H1 (cell line): ENCODE data around the gene SOWAHC. TPM values are rescaled to one million over a fixed set of nuclear protein-coding genes. Genes with fewer than 3 reads are reported as not detected.

Experiments used
- CTCF ChIA-PET: fragments of 300-600 bp; sonication (Branson Sonifier 250); formaldehyde crosslinking; loops from one replicate; lab custom pipeline; 2021; ENCODE audit not compliant: partially characterized antibody; lab: Charles Lee
- POLR2A ChIA-PET: fragments of 300-600 bp; sonication (Branson Sonifier 250); formaldehyde crosslinking; loops from one replicate; lab custom pipeline; 2021; ENCODE audit warnings: inconsistent platforms; ENCODE audit not compliant: partially characterized antibody; lab: Charles Lee
- DNase-seq, 2 experiments: peaks; one replicate each; pipeline versions ENCODE4 v3.0.0 to v3.0.0-alpha.2; 2010 to 2022; ENCODE audit warnings: low spot score in 2 of 2, low read depth in 1 of 2, mixed read lengths in 1 of 2
- FAIRE-seq: peaks from 2 replicates; lab custom pipeline; 2011; peaks lifted over from hg19 to GRCh38; lab: Jason Lieb, UNC
- H2AFZ ChIP-seq: 2 replicates; pipeline ENCODE4 v1.8.1; 2012; ENCODE audit warnings: low read length, inconsistent platforms
- H2AK5ac ChIP-seq: 2 replicates; pipeline ENCODE4 v1.6.1; 2013; ENCODE audit warnings: low read depth, low read length
- H2BK120ac ChIP-seq: replicated peaks from 2 replicates; pipeline ENCODE3; 2013; ENCODE audit warnings: low read depth, low read length, inconsistent platforms
- H2BK12ac ChIP-seq: 2 replicates; pipeline ENCODE4 v1.6.1; 2013; ENCODE audit warnings: low read depth, low read length
- H2BK15ac ChIP-seq: 2 replicates; pipeline ENCODE4 v1.6.1; 2013; ENCODE audit warnings: low read length
- H2BK20ac ChIP-seq: 2 replicates; pipeline ENCODE4 v1.6.1; 2013; ENCODE audit warnings: low read length
- H2BK5ac ChIP-seq: 2 replicates; pipeline ENCODE4 v1.6.1; 2013; ENCODE audit warnings: low read depth, low read length
- H3K14ac ChIP-seq: 2 replicates; pipeline ENCODE4 v1.6.1; 2013; ENCODE audit warnings: inconsistent platforms; ENCODE audit not compliant: insufficient read length
- H3K18ac ChIP-seq: 2 replicates; pipeline ENCODE4 v1.6.1; 2013; ENCODE audit warnings: low read length; ENCODE audit errors: extremely low read depth
- H3K23ac ChIP-seq: 2 replicates; pipeline ENCODE4 v1.6.1; 2013; ENCODE audit warnings: inconsistent platforms; ENCODE audit not compliant: insufficient read length
- H3K23me2 ChIP-seq: 2 replicates; pipeline ENCODE4 v1.6.1; 2013; ENCODE audit warnings: low read depth, low read length
- H3K27ac ChIP-seq: 2 replicates; pipeline ENCODE4 v1.6.1; 2011; ENCODE audit warnings: low read depth, low read length, inconsistent platforms
- H3K27me3 ChIP-seq, 4 experiments: replicated peaks in 1 of 4; 1 replicate in 1 of 4; 2 replicates in 3 of 4; pipeline versions ENCODE4 v1.6.1 to v1.8.1; 2011 to 2013; ENCODE audit warnings: low read length in 3 of 4, mild to moderate bottlenecking in 3 of 4, inconsistent platforms in 2 of 4, mixed read lengths in 2 of 4, moderate library complexity in 1 of 4; ENCODE audit not compliant: control insufficient read depth in 3 of 4, insufficient read depth in 3 of 4; ENCODE audit errors: extremely low read depth in 1 of 4
- H3K36me3 ChIP-seq, 4 experiments: 2 replicates each; pipeline versions ENCODE4 v1.6.1 to v1.8.1; 2011 to 2013; ENCODE audit warnings: mild to moderate bottlenecking in 4 of 4, low read length in 3 of 4, moderate library complexity in 2 of 4, control low read depth in 1 of 4, inconsistent platforms in 1 of 4; ENCODE audit not compliant: insufficient read depth in 4 of 4, control insufficient read depth in 2 of 4
- H3K4ac ChIP-seq: replicated peaks from 2 replicates; pipeline ENCODE3; 2013; ENCODE audit warnings: low read length, low read depth, mixed read lengths, inconsistent platforms; ENCODE audit not compliant: insufficient read length
- H3K4me1 ChIP-seq, 4 experiments: replicated peaks in 1 of 4; 1 replicate in 1 of 4; 2 replicates in 3 of 4; pipeline versions ENCODE4 v1.6.1 to v1.8.1; 2011 to 2013; ENCODE audit warnings: low read length in 3 of 4, inconsistent platforms in 2 of 4, mixed read lengths in 1 of 4; ENCODE audit not compliant: insufficient read depth in 4 of 4, control insufficient read depth in 3 of 4
- H3K4me2 ChIP-seq, 2 experiments: 2 replicates each; pipeline versions ENCODE4 v1.6.1 to v1.8.1; 2011 to 2013; ENCODE audit warnings: low read depth in 2 of 2, low read length in 2 of 2, control low read depth in 1 of 2, inconsistent platforms in 1 of 2, mild to moderate bottlenecking in 1 of 2; ENCODE audit not compliant: insufficient read depth in 1 of 2
- H3K4me3 ChIP-seq, 4 experiments: fragments of 200-600, 300-600 bp in 1 of 4; sonication (generic), shearing (Covaris generic), sonication (Bioruptor Twin) in 1 of 4; 2 replicates each; pipeline versions ENCODE4 v1.5.1 to v1.8.1; 2011 to 2016; ENCODE audit warnings: low read length in 4 of 4, low read depth in 3 of 4, control low read depth in 2 of 4, inconsistent platforms in 2 of 4, mild to moderate bottlenecking in 2 of 4, mixed read lengths in 1 of 4, moderate library complexity in 1 of 4; ENCODE audit not compliant: insufficient read depth in 2 of 4; ENCODE audit errors: extremely low read depth in 1 of 4
- H3K56ac ChIP-seq: replicated peaks from 2 replicates; pipeline ENCODE3; 2013; ENCODE audit warnings: low read depth, mild to moderate bottlenecking, mixed read lengths, low read length, inconsistent platforms; ENCODE audit not compliant: insufficient read length
- H3K79me1 ChIP-seq: 2 replicates; pipeline ENCODE4 v1.6.1; 2013; ENCODE audit warnings: low read depth, low read length, control low read depth
- H3K79me2 ChIP-seq, 2 experiments: 2 replicates each; pipeline versions ENCODE4 v1.6.1 to v1.8.1; 2012 to 2013; ENCODE audit warnings: low read length in 2 of 2, mild to moderate bottlenecking in 2 of 2, inconsistent platforms in 1 of 2; ENCODE audit not compliant: insufficient read depth in 2 of 2, control insufficient read depth in 1 of 2
- H3K9ac ChIP-seq, 4 experiments: replicated peaks in 1 of 4; 1 replicate in 1 of 4; 2 replicates in 3 of 4; pipeline versions ENCODE4 v1.6.1 to v1.8.1; 2011 to 2013; ENCODE audit warnings: low read depth in 3 of 4, low read length in 3 of 4, control low read depth in 2 of 4, mild to moderate bottlenecking in 2 of 4, moderate library complexity in 2 of 4, inconsistent platforms in 1 of 4; ENCODE audit errors: extremely low read depth in 1 of 4
- H3K9me3 ChIP-seq, 2 experiments: 2 replicates each; pipeline versions ENCODE4 v1.6.1 to v1.8.1; 2012 to 2013; ENCODE audit warnings: mild to moderate bottlenecking in 2 of 2, moderate library complexity in 2 of 2, control low read depth in 1 of 2, inconsistent platforms in 1 of 2, low read depth in 1 of 2, low read length in 1 of 2, mixed read lengths in 1 of 2; ENCODE audit not compliant: insufficient read depth in 2 of 2
- H4K20me1 ChIP-seq, 2 experiments: replicated peaks in 1 of 2; 2 replicates each; pipeline versions ENCODE3 to v1.8.1; 2011 to 2013; ENCODE audit warnings: inconsistent platforms in 2 of 2, low read length in 2 of 2, mild to moderate bottlenecking in 1 of 2; ENCODE audit not compliant: insufficient read depth in 2 of 2, control insufficient read depth in 1 of 2
- H4K5ac ChIP-seq: 2 replicates; pipeline ENCODE4 v1.6.1; 2013; ENCODE audit warnings: low read length, low read depth, mixed read lengths, inconsistent platforms; ENCODE audit not compliant: insufficient read length
- H4K8ac ChIP-seq: 2 replicates; pipeline ENCODE4 v1.8.0; 2013; ENCODE audit warnings: mild to moderate bottlenecking, moderate library complexity, low read length, inconsistent platforms; ENCODE audit not compliant: insufficient read depth; ENCODE audit errors: extremely low read depth
- H4K91ac ChIP-seq: replicated peaks from 2 replicates; pipeline ENCODE3; 2013; ENCODE audit warnings: low read length, mixed read lengths, inconsistent platforms; ENCODE audit not compliant: insufficient read length
- GTF2F1 ChIP-seq: IDR thresholded peaks from 2 replicates; pipeline ENCODE4 v1.6.1; 2012; ENCODE audit warnings: low read depth, low read length, improper control_type of control experiment, borderline replicate concordance
- WGBS, 2 experiments: shearing (Covaris generic) in 1 of 2; methylation state at CpG; one replicate each; pipeline versions ENCODE4 v1.1.6 to v1.1.7; 2013 to 2015; ENCODE audit warnings: low lambda C conversion rate in 2 of 2, mixed read lengths in 2 of 2, inconsistent platforms in 1 of 2, low coverage in 1 of 2, missing lambda C conversion rate in 1 of 2; ENCODE audit not compliant: insufficient replicate concordance in 2 of 2, insufficient coverage in 1 of 2, insufficient read length in 1 of 2; ENCODE audit errors: extremely low coverage in 1 of 2, missing lambda C conversion rate in 1 of 2; 5-methylcytosine and 5-hydroxymethylcytosine counted together
- polyA plus RNA-seq, 7 experiments: library from polyadenylated mRNA; depleted of rRNA in 3 of 7; stranded (reverse) in 5 of 7; unstranded in 2 of 7; fragments of >200 nt in 5 of 7; fragments of 200-250 nt in 2 of 7; gene quantifications; 1 replicate in 5 of 7; 2 replicates in 1 of 7; 4 replicates in 1 of 7; pipeline versions ENCODE4 v1.2.1 to v1.2.3, GENCODE V29; 2011 to 2013; ENCODE audit warnings: missing spikeins in 2 of 7, mixed read lengths in 2 of 7
- total RNA-seq: library from RNA; stranded (reverse); fragmentation: NEBNext Ultra II Directional; extraction: Animal tissue kit (Norgen Biotek cat#: 25700); gene quantifications from 2 replicates; pipeline ENCODE4 v1.2.1, GENCODE V29; 2021

Gene SOWAHC
- total and polyA plus RNA-seq, 2 of the 8 experiments (the other 6 are each of a cell fraction or from before 2014, with no cell fraction given): 3.1 to 17.8 TPM

DNA sequence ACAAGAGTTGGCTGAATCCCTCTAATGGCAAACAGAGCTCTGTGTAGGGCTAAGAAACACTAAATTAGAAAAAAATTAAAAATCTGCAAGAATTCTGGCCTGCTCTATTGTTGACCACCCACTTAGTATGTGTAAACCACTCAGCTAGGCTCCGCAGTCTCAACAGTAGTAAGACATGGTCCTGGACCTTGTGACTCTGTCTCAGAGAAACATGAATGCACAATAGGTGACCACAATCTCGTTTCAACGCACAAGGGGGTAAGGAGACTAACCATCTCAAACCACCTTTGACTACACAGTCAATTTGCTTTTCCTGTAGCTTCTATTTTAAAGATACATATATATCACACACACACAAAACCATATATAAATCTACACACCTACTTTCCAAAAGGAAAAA lies 16.9 kb upstream of the SOWAHC start:
- no peak overlapping the region; the same call in 1 of the 2 replicates for H4K8ac ChIP-seq
- H3K4me3 ChIP-seq: no peak overlapping the region
- H4K5ac ChIP-seq: no peak overlapping the region
- peaks cover 7% of the 10 kb centered on the region for H3K79me1 ChIP-seq
- H3K14ac ChIP-seq: no peak overlapping the region
- no peak overlapping the region for H2BK20ac ChIP-seq
- CTCF ChIA-PET: interaction anchor here (0.8 to 1.3 kb wide), 4 partner anchors 10 to 93 kb away, joined by 3 to 6 read pairs (median 3); no protein-coding TSS in a partner anchor
- H3K23me2 ChIP-seq: no peaks in the 10 kb centered on the region
- peaks cover 0 to 77% of the 10 kb centered on the region in 2 experiments; a peak in 3 of 4 replicates for H3K79me2 ChIP-seq
- WGBS, 2 experiments: 95% methylated on average over 3 of the region's 3 CpGs; no CpG with 5 or more reads in 1 of the 2 experiments
- H3K27ac ChIP-seq: no peak overlapping the region
- H2BK15ac ChIP-seq: no peak overlapping the region
- H2AK5ac ChIP-seq: no peak overlapping the region
- peaks cover 8 to 11% of the 10 kb centered on the region in 2 experiments for H4K20me1 ChIP-seq
- no peak for TF ChIP-seq GTF2F1
- TF ChIP-seq, all 59 proteins: peak for 0
- no peak overlapping the region for H3K4me2 ChIP-seq
- POLR2A ChIA-PET: no interaction called here
- no peak overlapping the region for H3K18ac ChIP-seq
- no peak overlapping the region for H3K4ac ChIP-seq
- H3K27me3 ChIP-seq: no peaks in the 10 kb centered on the region
- H3K9ac ChIP-seq: no peak overlapping the region
- peaks cover 0 to 8% (median 4%) of the 10 kb centered on the region in 4 experiments; a peak in 3 of 7 replicates for H3K4me1 ChIP-seq
- no peak overlapping the region for H2AFZ ChIP-seq
- DNase-seq (no peak), FAIRE-seq (no peak)
- H4K91ac ChIP-seq: no peak overlapping the region
- no peak overlapping the region for H2BK120ac ChIP-seq
- no peak overlapping the region for H2BK5ac ChIP-seq
- H3K56ac ChIP-seq: no peak overlapping the region
- no peaks in the 10 kb centered on the region; a peak in 1 of 8 replicates for H3K36me3 ChIP-seq
- H2BK12ac ChIP-seq: no peak overlapping the region
- no peaks in the 10 kb centered on the region for H3K9me3 ChIP-seq
- H3K23ac ChIP-seq: no peak overlapping the region
